Measurements from ENCODE around the gene C1QC. TPM values are rescaled to one million over a fixed set of nuclear protein-coding genes. Genes with fewer than 3 reads are reported as not detected.

C1QC gene
- total RNA-seq, 1 experiment from 2014 or later: 0.59 TPM

- H3K4me1 ChIP-seq (ENCODE audit: control insufficient read depth in 1 of 2, insufficient read depth in 2 of 2, low read length in 2 of 2): no peaks in the 10 kb centered on the region
- no peaks in the 10 kb centered on the region for H3K9me3 ChIP-seq (ENCODE audit: control insufficient read depth in 1 of 2, insufficient read depth in 1 of 2, low read depth in 1 of 2, low read length in 2 of 2)
- no peak overlapping the region for H3K4me3 ChIP-seq (replicated peaks in 1 of 2; ENCODE audit: low read depth in 1 of 2, low read length in 2 of 2)
- no peak overlapping the region for H3K9ac ChIP-seq (ENCODE audit: low read length)
- ChIA-PET RAD21 (ENCODE audit: low non-redundant PET in 1 of 2, low total read pairs in 2 of 2, uncharacterized antibody in 2 of 2, unreplicated experiment in 2 of 2) (interaction anchor here in 1 of 2 experiments (0.7 kb wide), 1 partner anchor 507 kb away, joined by 3 read pairs; no protein-coding TSS in a partner anchor), POLR2A (no interaction called here), CTCF (no interaction called here)
- H3K79me2 ChIP-seq (ENCODE audit: insufficient read depth, low read length): no peaks in the 10 kb centered on the region
- H2AFZ ChIP-seq (ENCODE audit: low read depth, low read length, poor library complexity, severe bottlenecking): no peak overlapping the region
- ATAC-seq (no peak), DNase-seq (ENCODE audit: low read depth, low spot score) (no peak)
- TF ChIP-seq POLR2AphosphoS5 (IDR thresholded peaks at IDR 0.05; ENCODE audit: low read depth, low read length) (no peak), EZH2phosphoT487 (IDR thresholded peaks at IDR 0.05; ENCODE audit: borderline replicate concordance) (no peak), TCF7L2 (IDR thresholded peaks at IDR 0.05; ENCODE audit: borderline replicate concordance, extremely low read depth, insufficient read depth, insufficient read length) (no peak), EGR1 (IDR thresholded peaks at IDR 0.05; ENCODE audit: low read depth) (no peak), CEBPB (IDR thresholded peaks at IDR 0.05; ENCODE audit: low read depth) (no peak), REST (IDR thresholded peaks at IDR 0.05; ENCODE audit: low read depth) (no peak), ZBTB33 (IDR thresholded peaks at IDR 0.05; ENCODE audit: extremely low read depth, insufficient replicate concordance, low read length) (no peak), RAD21 (IDR thresholded peaks at IDR 0.05; ENCODE audit: low read depth) (no peak), MAX (IDR thresholded peaks at IDR 0.05) (no peak)
- H3K36me3 ChIP-seq (ENCODE audit: control insufficient read depth in 1 of 2, insufficient read depth in 2 of 2, low read length in 2 of 2): no peaks in the 10 kb centered on the region
- H3K4me2 ChIP-seq (ENCODE audit: low read length): no peak overlapping the region
- H3K27ac ChIP-seq (ENCODE audit: low read depth, low read length): no peak overlapping the region
- no peaks in the 10 kb centered on the region for H3K9me2 ChIP-seq (ENCODE audit: insufficient read depth)
- H3K27me3 ChIP-seq (ENCODE audit: insufficient read depth, low read length): peaks cover 10% of the 10 kb centered on the region; the same call in 1 of the 2 replicates
- no TSS peak for BruUV-seq (replicated peaks)
- intact Hi-C loops (cut with micrococcal nuclease): no loop called here
- no peaks in the 10 kb centered on the region for H4K20me1 ChIP-seq (ENCODE audit: insufficient read depth)
Measured at GRCh38 chr1:22635436-22635835, 8.0 kb upstream of the C1QC start.
